HG03175 (cell line): ENCODE results near the gene LAMB4.

ENCODE experiments used
- ATAC-seq: cut with Tn5 transposase; IDR thresholded peaks from one replicate; pipeline ENCODE4 v1.9.1; 2021; ENCODE audit warnings: mild to moderate bottlenecking, moderate library complexity; ENCODE audit not compliant: unreplicated experiment

The LAMB4 gene

DNA sequence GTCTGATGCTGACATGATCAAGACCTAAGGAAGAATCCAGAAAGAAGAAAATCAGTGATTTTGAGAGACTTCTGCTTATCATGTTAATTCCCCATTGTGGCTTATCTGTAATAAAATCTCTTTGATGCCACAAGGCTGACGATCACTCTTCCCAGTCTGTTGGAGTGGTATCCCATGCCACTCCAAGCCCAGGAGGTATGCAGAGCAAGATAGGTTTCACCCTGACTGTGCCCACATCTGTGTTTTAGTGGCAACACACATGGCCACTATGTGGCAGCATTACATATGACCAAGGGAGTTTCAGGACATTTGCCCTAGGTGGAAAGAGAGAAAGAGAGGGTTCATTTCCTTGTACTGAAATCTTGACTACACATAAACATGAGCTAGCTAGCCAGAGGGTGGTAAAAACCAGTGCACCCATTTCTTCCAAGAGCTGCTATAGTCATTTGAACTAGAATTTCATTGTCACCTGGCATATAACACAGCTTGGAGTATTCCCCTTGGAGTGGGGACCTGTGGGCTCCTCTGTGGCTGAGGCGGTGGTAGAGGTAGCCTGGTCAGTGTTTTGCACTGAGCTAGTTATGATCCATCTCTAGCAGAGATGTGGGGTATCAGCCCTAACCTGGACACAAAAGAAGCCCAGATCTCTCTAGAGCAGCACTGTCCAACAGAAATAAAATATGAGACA lies 20.8 kb downstream of the LAMB4 start:
- ATAC-seq = peak; percentile 58

DNA sequence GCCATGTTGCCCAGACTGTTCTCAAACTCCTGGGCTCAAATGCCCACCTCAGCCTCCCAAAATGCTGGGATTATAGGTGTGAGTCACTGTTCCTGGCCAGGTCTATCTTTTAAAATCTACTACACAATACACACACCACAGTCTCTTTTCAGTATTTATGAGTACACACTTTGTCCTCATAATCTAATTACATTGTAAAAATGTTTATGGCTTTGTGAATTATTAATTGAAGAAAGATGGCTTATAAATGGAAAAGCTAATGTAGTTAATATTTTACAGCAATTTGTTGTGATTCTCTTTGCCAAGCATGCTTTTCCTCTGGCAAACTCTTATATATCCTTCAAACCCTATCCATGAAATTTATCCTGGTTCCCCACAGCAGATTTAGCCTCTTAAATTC lies 22.0 kb downstream of the LAMB4 start:
- no peak for ATAC-seq

DNA sequence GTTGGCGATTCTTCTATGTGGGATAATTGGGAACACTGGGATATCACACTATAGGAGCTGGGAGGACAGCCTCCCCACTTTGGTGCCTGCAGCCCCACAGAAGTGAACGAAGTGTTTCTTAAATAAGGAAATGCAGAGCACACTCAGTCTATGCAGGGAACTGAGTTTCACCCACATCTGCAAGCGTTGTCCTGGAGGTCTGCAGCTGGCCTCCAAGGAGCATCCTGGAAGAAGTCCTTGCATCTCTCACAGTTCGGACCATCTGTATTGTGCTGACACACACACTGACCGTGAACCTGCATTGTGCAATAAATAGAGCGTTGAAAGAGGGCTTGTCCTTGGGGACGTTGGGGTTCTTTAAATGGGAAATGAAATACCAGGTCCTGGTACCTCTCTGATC lies 25.8 kb downstream of the LAMB4 start:
- ATAC-seq = no peak

DNA sequence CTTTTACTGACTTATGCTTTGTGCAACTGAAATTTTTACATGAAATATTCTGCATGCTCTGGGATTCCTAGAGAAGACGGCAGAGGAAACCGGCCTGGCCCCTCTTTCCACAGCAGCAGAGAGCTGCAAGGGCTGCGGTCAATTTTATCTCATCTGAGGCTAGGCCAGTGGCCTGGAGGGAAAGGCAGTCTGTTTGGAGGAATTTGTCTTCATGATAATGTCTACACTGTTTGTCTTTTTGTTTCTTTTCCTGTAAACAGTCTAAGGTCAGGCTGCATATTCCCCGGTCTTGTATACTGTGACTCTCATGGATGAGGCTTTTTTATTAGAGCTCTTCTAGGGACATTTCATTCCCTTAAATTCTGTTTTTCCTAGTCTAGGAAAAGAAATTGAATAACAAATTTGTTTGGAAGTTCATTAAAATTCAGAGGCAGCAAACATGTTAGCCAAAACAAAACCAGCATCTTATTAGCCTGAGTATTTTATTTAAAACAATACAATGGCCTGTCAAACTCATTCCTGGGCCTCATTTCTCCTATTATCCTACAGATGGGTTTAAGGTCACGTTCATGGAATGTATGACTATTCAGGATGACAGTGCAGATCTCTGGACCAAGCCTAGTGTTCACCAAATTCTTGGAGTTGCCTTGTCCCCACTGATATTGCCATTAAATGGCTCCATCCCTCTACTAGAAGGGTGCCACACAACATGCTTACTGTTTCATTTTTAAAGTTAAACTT lies 26.4 kb downstream of the LAMB4 start:
- no peak for ATAC-seq

DNA sequence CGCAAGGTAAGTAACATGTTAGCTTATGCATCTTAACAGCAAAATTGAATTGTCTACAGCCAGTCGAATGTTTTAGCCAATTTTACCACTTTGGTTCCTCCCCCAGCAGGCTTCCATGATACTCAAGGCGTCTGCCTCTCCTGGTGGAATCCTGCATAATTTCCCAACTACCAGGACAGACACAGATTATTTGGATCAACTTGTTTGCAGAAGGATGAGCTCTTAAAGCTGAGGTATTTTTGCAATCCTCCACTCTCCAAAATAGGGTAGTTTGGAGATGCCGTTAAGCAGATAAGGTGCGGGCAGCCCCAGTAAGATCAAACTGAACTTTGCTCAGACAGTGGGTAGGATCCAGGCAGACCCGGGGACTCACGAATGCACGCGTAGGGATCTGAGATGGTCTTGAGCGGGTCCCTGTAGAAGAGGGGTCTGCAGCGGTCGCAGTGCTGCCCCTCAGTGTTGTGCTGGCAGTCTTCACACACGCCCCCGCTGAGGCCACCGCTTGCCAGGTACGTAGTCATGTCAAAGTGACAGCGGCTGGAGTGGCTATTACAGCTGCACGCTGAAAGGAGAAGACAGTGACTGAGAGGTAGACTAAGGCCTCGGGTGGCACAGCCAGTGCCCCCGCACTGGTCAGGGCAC lies 27.4 kb downstream of the LAMB4 start:
- ATAC-seq = no peak

DNA sequence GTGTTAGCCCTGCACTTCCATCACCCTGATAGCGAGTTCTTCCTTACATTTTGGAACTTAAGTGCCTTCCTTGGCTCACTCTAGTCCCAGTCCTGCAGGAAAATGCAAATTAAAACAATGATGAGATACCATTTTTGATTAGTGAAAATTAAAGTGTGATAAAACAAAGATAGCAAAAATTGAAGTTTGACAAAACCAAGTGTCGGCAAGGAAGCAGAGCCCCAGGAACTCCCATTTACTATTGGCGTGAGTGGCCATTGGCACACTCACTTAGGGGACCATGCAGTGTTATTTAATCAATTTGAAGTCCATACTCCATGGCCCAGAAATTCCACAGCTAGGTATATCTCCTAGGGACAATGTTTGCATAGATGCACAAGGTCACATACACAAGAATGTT lies 28.4 kb downstream of the LAMB4 start:
- ATAC-seq = no peak

DNA sequence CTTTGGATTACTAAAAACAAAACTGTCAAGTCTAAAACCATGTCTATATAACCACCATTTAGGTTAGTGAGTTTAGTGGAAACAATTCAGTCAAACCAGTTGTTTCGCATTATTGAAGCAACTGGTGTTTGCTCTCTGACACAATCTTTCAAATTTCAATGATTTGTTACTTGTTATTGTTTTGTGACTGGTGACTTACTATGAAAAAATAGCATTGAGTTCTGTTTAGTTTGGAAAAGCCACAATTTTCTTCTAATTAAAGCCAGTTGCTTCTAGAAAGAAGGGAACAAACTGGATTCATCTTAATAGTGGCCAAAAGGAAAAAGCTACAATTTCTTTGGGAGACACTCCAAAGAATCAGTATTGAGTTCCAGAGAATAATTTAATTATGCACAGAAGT lies 30.4 kb downstream of the LAMB4 start:
- no peak for ATAC-seq

DNA sequence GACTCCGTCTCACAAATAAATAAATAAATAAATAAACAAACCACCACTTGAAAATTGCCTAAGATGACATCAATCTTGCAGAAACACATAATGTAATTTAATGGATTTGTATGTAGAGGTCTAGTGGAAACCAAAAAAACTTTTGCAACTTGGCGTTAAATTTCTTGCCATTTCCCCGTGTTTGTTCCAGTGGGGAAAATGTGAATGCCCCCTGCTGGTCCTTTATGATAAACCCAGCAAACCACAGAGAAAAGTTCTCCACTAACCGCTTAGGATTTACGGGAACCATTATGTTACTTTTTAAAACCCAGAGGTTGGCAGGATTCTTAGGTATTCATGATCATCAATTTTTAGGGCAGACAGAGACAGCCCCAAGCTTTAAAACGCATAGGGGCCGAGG lies 32.5 kb downstream of the LAMB4 start:
- ATAC-seq = no peak

DNA sequence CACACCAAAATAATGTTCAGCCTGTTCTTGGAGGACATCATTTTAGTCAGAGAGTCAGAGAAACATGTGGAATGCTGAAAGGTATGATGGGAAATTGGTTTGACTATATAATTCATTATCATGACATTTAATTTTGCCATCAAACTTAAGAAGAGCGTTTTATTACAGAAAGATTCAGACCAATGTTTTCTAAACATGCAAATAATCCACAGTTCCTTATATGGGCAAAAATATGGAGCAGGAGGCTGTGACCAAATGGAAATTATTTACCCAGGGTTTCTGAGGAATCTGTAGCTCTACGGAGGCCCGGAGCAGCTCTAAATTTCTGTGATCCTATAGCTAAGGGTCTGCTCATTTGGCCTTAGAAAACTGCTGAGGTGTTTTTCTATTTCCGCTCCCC lies 33.2 kb downstream of the LAMB4 start:
- ATAC-seq = no peak

DNA sequence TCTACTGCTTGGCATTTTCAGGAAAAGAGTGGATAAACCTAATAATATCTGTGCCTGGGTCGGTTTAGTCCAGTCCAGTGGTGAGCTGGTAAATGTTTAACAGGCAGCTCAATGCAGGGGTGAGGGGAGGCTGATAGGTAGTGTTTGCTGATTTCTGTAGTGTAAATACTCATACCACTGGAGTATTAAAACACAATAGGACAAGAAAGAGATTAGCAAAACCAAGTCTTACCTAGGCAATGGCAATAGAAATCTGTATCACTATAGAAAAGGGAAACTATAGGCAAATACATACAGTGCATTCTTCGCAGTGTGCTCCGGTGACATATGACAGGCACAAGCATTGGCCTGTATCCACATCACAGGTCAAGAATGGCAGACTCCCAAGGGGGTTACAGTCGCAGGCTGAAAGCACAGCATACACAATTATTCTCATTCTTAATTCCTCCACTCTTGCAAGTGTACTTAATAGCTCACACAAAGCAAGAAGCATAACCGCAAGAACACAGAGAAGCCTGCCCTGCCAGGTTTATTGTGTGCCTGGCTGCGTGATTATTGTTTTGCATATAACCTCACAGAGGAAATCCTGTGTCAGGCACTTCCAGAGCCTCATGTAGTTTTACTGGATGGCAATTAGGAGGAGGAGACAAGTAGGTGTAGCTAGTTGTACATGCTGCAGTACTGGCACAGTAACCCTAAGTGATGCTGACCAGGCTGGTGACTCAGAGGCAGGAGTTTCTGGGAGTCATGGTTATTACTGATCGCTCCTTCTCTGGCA lies 35.0 kb downstream of the LAMB4 start:
- ATAC-seq = peak; percentile 71

DNA sequence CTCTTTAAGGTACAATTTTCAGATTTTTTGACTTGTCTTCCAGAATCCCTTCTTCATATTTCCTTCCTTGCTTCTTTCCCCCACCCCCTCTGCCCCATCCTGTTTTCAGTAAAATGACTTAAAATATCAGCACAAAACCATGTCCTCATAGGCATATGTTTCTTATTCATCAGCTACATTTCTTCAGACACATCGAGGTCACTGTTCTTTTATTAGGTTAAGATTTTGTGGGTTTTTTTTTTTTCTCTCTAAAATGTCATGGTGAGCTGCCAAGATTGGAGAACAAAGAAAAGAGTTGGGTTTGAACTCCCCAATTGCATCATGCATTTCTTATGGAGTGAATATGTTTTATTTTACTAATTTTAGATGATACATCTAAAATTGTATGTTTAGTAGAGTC lies 35.8 kb downstream of the LAMB4 start:
- no peak for ATAC-seq

DNA sequence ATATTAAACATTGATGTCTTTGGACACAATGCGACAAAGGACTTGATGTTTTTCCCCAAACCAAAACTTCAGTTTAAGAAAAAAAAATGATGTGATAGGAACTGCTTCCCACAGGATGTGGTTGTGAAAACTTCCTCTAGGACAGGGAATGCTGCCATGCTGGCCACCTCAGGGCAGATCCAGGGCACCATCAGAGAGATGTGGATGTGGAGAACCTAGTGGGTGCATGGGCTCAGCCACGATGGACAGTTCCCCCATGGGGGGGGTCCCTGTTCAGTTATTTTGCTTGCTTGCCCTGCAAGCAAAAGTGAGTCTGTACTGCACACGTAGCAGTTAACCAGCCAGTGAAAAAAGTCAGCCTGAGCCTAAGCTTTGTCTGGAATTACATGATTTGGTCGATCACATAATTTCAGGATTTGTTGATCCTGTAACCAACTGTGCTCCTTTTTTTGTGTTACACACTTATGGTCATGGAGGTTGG lies 36.3 kb downstream of the LAMB4 start:
- ATAC-seq = no peak

DNA sequence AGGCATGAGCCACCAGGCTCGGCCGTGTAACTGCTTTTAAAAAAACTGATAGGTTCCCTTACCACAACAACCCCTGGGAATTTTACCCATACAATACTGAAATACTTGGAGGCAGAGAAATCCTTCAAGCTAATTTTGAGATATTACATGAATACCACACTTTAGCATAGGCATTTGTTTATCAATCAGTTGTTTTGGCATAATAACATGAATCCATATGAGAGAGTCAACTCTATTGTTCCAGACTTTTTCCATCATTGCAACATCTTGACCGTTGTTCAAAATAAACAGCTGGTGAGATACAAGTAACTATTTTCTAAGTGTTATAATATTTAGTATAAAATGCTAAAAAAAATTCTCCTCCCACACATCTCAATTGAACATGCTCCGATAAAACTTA lies 36.8 kb downstream of the LAMB4 start:
- no peak for ATAC-seq

DNA sequence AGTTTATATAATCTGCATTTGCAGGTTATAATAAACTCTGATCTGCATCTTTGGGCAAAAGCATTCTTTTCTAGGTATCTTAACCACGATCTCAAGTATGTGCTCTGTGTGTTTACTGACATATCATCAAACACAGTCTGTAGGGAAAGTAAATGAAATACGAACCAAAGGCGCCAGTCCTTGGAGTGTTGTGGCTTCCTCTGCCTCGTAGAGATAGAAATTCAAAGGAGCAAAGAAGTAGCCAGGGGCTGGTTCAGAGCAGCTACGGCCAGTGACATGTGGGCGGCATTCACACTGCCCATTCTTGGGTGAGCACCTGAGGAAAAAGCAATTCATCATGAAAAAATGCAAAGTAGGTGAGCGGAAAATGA lies 38.7 kb downstream of the LAMB4 start:
- no peak for ATAC-seq

DNA sequence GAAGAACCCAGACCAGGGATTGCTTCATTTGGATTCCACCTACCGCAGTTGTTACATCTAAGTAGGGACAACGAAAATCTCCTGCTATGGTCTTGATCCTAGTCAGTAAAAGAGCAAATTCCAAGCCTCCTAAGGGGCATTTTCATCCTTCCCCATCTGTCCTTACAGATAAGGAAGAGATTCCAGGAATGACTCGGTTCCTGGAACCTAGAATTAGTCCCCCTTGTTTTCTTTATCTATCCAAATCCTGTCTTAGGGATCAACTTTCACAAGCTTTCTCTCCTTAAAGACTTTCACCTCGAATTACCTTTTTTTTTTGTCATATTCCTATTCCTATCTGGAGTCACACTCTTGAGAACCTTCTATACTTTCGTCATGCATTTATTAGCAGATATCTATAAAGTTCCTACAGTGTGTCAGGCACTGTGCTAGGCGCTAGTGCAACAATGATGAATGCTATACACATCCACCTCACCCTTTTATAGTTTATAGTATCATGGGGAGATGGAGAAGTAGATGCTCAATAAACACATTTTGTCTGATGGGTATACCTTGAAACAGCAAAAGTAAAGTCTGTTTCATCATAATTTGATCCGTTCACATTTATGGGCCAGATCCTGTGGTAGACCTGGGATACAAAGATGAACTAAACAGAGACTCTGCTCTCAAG lies 39.2 kb downstream of the LAMB4 start:
- ATAC-seq = no peak

DNA sequence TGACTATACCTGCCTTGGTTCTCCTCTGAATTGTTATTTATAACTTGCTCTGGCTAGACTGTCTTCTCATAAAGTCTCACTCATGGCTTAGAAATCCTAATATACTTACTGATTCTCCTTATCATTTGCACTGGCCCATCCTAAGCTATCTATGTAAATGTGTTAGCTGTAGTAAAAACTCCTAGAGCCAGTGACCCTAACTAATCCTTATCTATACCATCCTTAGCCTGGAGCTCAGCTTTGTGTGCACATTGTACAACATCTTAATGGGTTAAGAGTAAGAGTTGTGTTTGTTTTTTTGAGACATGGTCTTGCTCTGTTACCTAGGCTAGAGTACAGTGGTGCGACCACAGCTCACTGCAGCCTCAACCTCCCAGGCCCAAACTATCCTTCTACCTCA lies 40.8 kb downstream of the LAMB4 start:
- ATAC-seq = no peak

DNA sequence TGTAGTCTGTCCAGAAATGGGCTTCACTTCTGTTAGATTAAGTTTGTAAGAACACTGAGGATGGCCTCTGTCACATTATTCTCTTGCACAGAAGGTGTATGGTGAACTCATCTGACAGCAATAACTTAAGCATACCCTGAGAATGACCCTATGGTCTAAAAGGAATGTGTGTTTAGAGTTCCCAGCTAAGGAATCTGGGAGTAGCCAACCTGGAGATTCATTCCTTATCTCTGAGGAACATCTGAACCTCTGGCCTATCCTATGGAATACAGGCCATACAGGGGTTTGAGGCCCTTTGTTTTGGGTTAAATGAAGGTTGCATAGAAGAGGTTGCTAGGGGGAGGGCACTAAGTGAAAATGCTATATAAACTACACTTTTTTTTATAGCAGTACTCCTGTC lies 41.4 kb downstream of the LAMB4 start:
- no peak for ATAC-seq

DNA sequence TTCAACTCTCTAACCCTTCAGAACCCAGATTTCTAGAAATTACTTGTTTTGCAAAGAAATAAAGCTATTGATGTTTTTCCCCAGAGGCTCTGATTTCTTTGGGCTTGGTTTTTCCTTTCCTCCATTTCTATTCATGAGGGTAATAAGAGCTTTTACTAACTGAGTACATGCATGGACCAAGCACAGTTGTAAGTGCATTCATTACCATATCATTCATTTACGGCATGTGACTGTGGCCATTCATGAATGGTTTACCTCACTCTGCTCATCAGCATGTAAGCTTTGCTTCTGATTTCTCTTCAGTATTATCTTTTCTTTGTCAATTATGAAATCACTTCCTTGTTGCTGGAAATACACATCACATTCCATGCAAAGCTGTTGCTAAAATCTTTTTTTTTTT lies 42.4 kb downstream of the LAMB4 start:
- ATAC-seq = no peak

DNA sequence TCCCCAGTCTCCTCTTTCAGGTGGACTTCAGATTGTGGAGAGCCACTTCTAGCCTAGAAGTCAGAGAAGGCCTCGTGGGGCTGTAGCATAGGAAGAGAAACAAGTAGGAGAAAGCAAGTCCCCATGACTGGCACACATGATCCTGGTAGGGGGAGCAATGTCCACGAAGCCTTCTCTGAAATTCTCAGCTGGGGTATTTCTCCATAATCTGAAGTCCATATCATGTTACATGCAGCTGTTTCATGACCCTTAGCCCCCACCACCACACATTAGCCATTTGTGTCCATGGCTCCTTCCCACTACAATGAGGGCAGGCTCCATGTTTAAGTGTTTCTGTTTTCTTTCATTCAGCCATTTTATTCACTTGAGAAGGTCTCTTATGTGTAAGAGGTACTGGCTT lies 43.2 kb downstream of the LAMB4 start:
- no peak for ATAC-seq

DNA sequence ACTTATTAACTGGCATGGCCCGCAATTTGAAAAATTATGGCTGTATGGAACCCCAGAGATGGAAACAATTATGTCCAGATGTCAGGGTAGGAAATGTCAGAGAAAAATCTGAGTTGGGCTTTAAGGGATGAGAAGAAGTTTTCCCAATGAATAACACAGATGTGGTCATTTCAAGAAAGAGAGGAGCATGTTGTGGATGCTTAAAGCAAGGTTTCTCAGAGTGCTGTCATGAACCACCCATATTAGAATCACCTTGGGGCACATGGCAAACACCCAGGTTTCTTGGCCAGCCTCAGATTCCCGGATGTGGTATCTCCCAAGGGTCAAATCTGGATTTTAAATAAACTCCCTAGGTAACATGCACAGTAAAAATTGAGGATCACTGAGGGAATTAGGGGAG lies 43.6 kb downstream of the LAMB4 start:
- no peak for ATAC-seq

DNA sequence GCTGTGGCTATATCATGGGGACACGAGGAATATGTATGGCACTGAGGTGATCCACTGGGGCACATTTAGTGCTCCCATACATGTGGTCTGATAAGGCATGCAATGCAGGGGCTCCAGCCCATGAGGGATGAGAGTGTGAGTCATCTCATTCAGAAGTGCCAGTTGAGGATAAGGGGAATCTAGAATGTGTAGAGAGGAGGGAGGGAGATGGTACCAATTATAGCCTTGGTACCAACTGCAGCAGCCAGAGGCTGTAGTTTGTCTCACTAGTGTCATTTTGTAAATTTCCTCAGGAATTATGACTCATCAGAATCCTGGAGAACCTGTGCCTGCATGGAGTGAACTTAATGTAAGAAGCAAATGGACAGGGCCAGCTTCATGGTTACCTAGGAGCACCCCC lies 46.2 kb downstream of the LAMB4 start:
- no peak for ATAC-seq
